GM18526 (cell line): Measurements from ENCODE around the gene SENP5.
A peak's percentile ranks its signal among the peaks of the same experiment; 100 is the strongest.

Experiments
- POLR2A ChIP-seq: IDR thresholded peaks from 3 replicates; pipeline ENCODE4 v1.6.1; 2011; ENCODE audit not compliant: insufficient read length; ENCODE audit errors: extremely low read depth

Gene SENP5

DNA sequence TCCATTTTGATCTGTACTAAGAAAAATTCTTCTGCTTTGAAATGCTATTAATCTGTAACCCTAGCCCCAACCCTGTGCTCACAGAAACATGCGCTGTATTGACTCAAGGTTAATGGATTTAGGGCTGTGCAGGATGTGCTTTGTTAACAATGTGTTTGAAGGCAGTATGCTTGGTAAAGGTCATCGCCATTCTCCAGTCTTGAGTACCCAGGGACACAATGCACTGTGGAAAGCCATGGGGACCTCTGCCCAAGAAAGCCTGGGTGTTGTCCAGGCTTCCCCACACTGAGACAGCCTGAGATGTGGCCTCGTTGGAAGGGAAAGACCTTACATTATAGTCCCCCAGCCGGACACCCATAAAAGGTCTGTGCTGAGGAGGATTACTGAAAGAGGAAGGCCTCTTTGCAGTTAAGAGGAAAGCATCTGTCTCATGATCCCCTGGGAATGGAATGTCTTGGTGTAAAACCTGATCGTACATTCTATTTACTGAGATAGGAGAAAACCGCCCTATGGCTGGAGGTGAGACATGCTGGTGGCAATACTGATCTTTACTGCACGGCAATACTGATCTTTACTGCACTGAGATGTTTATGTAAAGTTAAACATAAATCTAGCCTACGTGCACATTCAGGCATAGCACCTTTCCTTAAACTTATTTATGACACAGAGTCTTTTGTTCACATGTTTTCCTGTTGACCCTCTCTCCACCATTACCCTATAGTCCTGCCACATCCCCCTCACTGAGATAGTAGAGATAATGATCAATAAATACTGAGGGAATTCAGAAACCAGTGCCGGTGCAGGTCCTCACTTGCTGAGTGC lies 94.6 kb downstream of the SENP5 start:
- TF ChIP-seq POLR2A = no peak

DNA sequence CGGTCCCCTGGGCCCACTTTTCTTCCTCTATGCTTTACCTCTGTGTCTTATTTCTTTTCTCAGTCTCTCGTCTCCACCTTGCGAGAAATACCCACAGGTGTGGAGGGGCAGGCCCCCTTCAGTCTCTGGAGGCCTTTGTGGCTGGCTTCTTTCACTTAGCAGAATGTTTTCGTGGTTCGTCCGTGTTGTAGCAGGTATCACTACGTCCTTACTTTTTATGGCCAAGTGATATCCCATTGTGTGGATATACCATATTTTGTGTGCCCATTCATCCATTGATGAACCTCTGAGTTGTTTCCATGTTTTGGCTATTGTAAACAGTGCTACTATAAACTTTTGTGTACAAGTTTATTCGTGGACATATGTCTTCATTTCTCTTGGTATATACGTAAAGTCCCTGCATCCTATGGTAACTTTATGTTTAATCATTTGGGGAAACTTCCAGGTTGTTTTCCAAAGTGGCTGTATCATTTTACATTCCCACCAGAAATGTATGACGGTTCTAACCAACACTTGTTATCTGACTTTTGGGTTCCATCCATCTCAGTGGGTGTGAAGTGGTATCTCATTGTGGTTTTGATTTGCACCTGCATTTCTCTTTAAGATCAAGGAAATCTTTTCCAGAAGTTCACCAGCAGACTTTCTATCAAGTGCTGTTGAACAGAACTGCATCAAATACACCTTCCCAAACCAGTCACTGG lies 95.4 kb downstream of the SENP5 start:
- TF ChIP-seq POLR2A = no peak

DNA sequence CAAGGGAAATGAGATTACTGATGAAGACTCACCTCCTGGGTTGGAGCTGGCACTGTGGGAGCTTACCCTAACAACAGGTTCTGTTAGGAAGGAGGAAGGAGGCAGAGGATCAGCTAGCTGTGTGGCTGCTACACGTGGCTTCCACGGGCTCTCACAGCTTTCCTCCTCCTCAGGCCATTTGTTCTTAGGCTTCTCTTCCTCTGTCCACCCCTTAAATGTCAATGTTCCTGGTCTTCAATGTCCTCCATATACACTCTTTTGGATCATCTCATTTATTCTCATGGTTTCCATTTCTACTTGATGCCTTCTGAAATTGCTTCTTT lies 95.9 kb downstream of the SENP5 start:
- no peak for TF ChIP-seq POLR2A

DNA sequence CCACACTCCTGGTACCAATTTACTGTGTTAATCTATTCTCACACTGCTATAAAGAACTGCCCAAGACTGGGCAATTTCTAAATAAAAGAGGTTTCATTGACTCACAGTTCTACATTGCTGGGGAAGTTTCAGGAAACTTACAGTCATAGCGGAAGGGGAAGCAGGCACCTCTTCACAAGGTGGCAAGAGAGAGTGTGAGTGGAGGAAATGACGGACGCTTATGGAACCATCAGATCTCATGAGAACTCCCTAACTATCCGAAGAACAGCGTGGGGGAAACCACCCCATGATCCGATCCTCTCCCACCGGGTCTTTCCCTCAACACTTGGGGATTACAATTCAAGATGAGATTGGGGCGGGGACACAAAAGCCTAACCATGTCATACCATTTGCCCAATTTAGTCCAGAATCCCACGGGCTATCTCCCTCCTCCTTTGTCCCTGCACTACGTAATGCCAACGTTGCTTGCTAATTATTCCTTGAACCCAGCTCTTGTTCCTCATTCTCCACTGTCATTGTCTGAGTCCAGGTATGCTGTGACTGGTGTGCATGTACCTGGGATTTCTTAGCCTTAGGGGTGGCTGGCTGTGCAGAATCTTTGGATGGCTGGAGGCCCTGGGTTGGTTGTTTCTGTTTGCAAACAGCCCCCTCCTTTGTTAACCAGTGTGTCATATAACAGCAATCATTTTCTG lies 97.5 kb downstream of the SENP5 start:
- TF ChIP-seq POLR2A = no peak

DNA sequence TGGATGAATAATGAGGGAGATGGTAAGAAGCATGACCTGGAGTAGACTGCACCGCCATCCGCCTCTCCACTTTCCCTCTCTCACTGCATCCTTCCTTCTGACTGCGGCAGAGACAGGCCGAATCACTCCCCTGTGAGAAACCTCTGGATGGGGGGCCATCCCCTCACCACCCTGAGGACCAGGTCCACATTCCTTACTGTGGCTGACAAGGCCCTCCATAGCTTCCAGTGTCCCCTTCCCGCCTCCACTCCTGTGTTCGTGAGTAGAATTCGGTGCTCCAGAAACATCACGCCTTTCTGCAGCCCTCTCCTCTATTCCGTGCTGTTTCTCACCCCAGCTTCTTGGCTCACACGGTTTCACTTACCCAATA lies 98.1 kb downstream of the SENP5 start:
- no peak for TF ChIP-seq POLR2A

DNA sequence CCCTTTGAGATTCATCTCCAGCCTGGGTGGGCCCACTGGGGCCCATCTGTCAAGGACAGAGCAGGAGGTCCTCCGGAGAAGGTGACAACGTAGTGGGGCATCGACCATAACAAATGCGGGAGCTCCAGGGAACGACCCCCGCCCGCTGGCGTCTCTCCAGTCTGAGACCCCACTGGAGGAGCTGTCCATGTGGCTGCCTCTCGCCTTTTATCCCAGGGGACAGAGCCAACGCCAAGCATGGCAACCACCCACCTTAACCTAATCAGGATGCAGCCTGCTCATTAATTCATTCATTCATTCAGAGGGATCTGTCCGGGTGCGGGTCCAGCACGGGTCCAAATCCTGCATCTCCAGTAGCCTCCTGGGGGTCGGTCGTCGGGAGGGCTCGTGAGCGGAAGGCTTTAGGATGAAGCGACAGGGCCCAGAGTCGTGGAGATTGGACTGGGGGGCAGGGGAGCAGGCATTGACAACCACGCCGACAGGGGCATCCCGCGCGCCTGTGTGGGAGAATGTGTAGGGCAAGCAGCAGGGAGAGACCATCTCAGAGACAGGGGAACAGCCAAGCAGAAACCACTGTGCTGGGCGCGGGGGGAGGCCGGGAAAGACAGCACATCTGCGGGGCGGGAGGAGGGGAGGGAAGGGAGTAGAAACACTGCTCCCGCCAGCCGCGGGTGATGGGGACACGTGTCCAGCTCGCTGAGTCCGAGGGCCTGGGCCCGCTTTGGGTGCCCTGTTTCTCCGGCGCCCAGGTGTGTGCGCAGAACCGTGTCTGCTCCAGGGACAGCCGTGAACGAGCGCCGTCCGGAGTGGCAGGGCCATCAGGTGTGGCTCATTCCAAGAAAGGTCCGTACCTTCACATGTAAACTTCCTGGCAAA lies 99.0 kb downstream of the SENP5 start:
- TF ChIP-seq POLR2A = no peak

DNA sequence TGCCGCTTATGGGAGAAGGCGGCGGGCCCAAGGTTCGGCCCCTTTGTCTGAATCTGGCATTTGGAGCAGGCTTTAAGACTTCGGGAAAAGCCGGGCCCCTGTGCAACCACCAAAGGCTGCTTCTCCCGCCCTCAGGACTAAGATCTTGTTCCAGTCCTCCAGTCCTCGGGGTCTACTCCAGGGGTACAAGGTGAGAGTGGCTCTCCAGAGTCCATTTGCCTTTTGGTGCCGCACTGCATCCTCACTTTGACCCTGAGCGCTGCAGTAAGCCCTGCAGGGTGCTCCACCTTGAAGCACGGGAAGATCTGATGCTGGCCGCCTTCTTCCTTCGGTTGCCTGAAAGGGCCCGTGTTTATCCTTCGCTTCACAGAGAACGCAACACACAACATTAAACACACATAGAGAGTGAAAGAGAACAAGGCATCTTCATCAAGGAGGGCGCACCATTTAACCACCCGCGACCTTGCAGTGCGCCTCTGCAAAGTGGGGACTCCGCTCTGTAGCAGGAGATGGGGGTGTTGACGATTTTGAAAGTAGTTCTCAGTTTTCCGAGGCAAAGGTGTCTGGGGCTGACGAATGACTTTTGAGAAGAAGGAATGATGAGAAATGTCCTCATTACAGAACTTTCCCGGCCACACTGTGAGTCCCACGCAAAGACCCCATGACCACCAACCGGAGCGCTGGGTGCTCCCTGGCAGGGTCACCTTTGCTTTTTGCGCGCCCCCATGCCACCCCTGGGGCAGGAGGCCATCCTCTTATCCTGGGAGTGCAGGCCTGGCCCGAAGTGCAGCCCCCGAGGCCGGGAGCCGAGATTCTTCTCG lies 99.9 kb downstream of the SENP5 start:
- TF ChIP-seq POLR2A = no peak

DNA sequence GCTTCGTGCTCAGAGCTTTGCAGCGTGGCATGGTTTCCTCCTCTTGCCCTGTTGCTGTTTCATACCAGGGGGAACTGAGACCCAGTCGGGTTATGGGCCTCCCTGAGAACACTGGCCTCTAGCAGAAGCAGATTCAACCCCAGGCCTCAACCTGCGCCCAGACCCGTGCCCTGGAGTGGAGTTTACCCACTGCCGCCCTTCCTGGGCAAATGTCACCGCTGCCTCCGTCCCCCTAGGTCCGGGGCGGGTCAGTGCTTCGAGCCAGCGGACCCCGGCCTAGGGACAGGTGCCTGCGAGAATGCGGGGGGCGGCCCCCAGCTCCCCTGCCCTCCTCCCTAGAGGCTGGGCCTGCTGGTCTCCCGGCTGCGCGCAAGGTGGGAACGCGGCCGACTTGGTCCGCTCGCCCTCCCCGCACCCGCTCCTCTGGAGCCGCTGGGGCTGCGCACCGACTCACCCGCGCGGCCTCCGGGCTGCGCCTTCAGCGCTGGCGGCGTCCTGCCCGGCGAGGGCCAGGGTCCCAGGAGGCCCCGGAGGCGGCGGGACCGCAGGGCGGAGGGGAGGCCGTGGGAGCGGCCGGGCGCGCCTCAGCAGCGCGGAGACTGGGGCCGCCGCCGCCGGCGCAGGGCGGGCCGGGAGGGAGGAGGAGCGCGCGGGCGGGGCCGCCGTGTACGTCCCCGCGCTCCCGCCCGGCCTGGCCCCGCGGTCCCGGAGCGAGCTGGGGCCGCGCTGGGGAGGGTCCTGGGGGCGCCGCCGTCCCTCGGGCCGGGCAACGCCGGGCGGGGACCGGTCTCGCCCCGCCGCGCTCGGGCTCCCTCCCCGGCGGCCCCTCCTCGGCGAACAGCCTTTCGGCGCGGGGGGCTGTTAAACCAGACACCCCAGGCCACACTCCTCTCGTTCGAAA lies 100.8 kb downstream of the SENP5 start, which contains the start of gene PIGZ:
PIGZ (minus strand) TSS at position 601 of the 901 bp plus-strand sequence. CDS start 16,802 bp downstream, outside the sequence.
- TF ChIP-seq POLR2A = peak; percentile 37

DNA sequence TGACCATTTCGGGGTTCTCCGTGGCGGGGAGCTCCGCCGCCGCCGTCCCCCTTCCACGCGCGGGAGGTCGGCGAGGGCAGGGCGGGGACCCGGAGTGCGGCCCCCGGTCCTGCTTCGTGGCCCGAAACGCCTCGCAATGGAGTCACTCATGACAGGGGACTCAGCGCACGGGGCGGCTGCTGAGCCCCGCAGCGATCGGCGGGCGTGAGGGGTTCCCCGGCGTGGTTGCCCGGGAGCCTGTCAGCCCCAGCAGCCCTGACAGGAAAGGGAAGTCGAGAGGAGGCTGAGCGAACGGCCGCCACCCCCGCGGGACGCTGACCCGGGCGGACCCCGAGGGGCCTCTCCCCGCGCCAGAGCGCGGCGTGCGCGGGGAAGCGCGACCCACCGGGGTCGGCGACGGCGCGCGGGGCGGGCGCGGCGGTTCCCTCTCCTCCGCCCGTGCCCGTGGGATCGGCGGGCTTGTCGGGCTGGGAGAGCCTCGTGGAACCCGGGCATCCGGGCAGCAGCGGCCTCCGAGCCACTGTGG lies 101.5 kb downstream of the SENP5 start:
- no peak for TF ChIP-seq POLR2A

DNA sequence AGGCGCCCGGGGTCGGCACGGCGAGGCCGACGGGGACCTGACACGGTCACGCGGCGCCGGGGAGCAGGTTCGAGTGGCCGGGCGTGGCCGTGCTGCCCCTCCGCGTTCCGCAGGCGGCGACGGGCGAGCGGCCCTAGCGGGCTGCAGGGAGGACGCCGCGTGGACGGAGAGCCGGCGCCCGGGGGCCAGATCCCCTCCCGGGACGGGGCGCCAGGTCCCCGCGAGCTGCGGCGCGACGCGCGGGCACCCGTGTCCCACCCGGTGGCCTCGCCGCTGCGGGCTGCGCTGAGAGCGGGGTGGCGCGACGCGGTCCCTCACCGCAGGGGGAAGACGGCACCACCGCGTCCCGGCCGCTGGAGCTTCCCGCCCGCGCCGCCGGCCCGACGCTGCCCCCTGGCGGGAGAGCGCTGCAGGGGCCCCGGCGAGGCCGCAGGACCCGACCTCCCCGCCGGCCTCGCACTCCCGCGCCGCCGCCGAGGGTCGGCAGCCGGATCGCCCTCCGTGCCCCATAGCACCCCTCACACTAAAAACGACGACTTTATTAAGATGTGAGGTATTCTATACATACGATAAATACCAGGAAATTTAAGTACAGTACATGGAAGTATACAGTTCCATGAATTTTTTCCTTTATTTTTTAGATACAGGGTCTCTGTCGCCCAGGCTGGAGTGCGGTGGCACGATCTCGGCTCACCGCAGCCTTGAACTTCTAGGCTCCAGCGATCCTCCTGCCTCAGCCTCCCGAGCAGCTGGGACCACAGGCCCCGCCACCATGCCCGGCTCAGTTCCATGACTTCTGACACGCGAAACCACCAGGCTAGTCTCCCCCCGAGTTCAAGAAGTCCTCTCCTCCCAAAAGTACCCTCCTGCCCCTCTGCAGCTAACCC lies 102.2 kb downstream of the SENP5 start:
- peak; percentile 28 for TF ChIP-seq POLR2A

DNA sequence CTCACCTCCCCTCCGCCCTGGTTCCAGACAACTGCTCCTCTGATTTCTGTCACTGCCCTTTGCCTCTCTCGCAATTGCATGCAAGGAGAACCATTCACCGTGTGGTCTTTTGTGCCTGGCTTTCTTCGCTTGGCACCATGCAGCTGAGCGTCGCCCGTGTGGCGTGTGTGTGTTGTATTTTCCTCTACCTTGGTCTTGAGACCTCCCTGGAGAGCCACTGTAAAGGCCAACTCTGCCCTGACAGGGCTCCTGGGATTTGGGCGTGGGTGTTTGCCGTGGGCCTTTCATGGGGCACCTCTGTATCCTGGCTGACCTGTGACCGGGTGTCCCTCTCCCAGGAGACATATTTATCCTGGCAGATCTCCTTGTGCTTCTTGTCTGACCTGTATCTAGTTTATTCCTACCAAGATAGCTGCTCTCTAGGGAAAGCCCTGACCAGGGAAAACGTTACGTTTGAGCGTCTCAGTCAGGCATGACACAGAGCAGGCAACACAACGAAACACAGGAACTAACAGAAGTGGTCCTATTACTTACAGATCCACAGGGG lies 102.9 kb downstream of the SENP5 start:
- no peak for TF ChIP-seq POLR2A
